Measurements from ENCODE around the gene IRAK3. TPM values are rescaled to one million over a fixed set of nuclear protein-coding genes. Genes with fewer than 3 reads are reported as not detected.
"Not testable (repeated sequence)": the region's sequence is repeated elsewhere in the genome, so short reads cannot be mapped to it uniquely, and the experiment has no call there.

The IRAK3 gene
- total RNA-seq, 4 donors from 2014 or later = 62.3 to 136 (median 76.2) TPM

- DNase-seq (ENCODE audit: low spot score) (no peak), ATAC-seq (ENCODE audit: low FRiP score) (no peak)
- no peak for TF ChIP-seq CTCF (IDR thresholded peaks at IDR 0.05)
These were observed 7.8 kb downstream of the IRAK3 start for GRCh38 chr12:66196806-66197205.

- no peak for TF ChIP-seq CTCF (IDR thresholded peaks at IDR 0.05)
- DNase-seq (ENCODE audit: low spot score) (no peak), ATAC-seq (ENCODE audit: low FRiP score) (no peak)
These were observed 8.5 kb downstream of the IRAK3 start for GRCh38 chr12:66197495-66197921.

- TF ChIP-seq CTCF (IDR thresholded peaks at IDR 0.05) = no peak
- DNase-seq (ENCODE audit: low spot score) = no peak
- peak; percentile 57 for ATAC-seq (ENCODE audit: low FRiP score)
These were observed 10.1 kb downstream of the IRAK3 start for GRCh38 chr12:66199141-66199540.

- DNase-seq (ENCODE audit: low spot score) (no peak), ATAC-seq (ENCODE audit: low FRiP score) (no peak)
- no peak for TF ChIP-seq CTCF (IDR thresholded peaks at IDR 0.05)
These were observed 11.0 kb downstream of the IRAK3 start for GRCh38 chr12:66199831-66200509.

- DNase-seq (ENCODE audit: low spot score) (no peak), ATAC-seq (ENCODE audit: low FRiP score) (no peak)
- TF ChIP-seq CTCF (IDR thresholded peaks at IDR 0.05) = no peak
These were observed 14.8 kb downstream of the IRAK3 start for GRCh38 chr12:66203820-66204219.

GRCh38 chr12:66206141-66206540, 17.1 kb downstream of the IRAK3 start:
- no peak for ATAC-seq (ENCODE audit: low FRiP score)
- no peak for DNase-seq (ENCODE audit: low spot score)
- TF ChIP-seq CTCF (IDR thresholded peaks at IDR 0.05) = no peak

GRCh38 chr12:66210840-66211239, 21.8 kb downstream of the IRAK3 start:
- DNase-seq (ENCODE audit: low spot score) (no peak), ATAC-seq (ENCODE audit: low FRiP score) (no peak)
- TF ChIP-seq CTCF (IDR thresholded peaks at IDR 0.05) = no peak

- not testable (repeated sequence) for ATAC-seq (ENCODE audit: low FRiP score)
These were observed 22.6 kb downstream of the IRAK3 start for GRCh38 chr12:66211573-66211972.

GRCh38 chr12:66213011-66213410, 24.0 kb downstream of the IRAK3 start:
- not testable (repeated sequence) for DNase-seq (ENCODE audit: low spot score); ATAC-seq (ENCODE audit: low FRiP score)

More at GRCh38 chr12:66211573-66211972, 22.6 kb downstream of the IRAK3 start:
- not testable (repeated sequence) for DNase-seq (ENCODE audit: low spot score)
